ENCODE data around the gene SLC16A5. TPM values are rescaled to one million over a fixed set of nuclear protein-coding genes. Genes with fewer than 3 reads are reported as not detected.
"Not testable (repeated sequence)": the region's sequence is repeated elsewhere in the genome, so short reads cannot be mapped to it uniquely, and the experiment has no call there.

SLC16A5 gene
- total RNA-seq, 1 donor from 2014 or later, result 16.4 TPM

DNA sequence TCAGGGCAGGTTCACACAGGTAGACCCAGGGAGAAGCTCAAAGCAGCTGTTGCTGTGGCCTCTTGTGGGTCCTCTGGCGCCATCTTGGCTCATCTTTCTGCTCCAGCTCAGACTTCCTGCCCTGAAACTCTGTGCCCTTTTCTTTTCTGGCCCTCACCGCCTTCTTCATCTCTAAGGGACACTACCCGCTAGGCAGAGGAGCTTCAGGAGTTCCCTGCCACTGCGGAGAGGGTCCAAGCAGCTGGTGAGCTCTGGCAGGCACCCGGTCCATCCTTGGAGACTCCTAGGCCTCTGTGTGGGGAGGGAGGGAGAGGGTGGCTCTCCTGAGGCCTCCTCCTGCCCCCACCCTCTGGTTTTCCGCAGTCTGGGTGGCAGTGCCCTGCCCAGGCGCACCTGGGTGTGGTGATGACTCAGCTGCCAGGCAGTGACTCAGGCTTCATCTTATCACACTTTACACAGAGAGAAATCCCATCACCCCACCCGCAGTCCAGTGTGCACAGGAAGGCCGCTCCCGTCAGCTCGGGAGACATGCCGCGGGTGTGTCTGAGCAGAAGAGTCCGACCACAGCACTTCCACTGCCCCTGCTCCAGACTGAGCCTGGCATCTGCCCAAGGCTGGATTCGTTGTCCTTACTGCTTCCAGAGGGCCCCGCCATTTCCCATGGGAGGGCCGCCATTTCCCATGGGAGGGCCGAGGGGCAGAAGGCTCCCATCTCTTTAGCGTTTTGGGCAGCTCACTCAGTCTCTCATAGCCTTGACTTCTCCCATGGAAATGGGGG, 36.5 kb downstream of the SLC16A5 start:
- no peak for DNase-seq (ENCODE audit: extremely low spot score, unreplicated experiment)
- H3K4me3 Mint-ChIP-seq, result no peak overlapping the region
- peaks cover 8% of the 10 kb centered on the region for H3K36me3 Mint-ChIP-seq
- H3K4me1 Mint-ChIP-seq (ENCODE audit: unreplicated experiment), result no peaks in the 10 kb centered on the region
- H3K9me3 Mint-ChIP-seq, result no peaks in the 10 kb centered on the region
- peak overlapping the region; percentile 66 for H3K27ac Mint-ChIP-seq
- TF ChIP-seq CTCF (conservative IDR thresholded peaks at IDR 0.05), result no peak
- H3K27me3 Mint-ChIP-seq, result no peaks in the 10 kb centered on the region

GRCh38 chr17:75124819-75125162, 37.0 kb downstream of the SLC16A5 start:
- H3K9me3 Mint-ChIP-seq, result no peaks in the 10 kb centered on the region
- no peak overlapping the region for H3K4me3 Mint-ChIP-seq
- TF ChIP-seq CTCF (conservative IDR thresholded peaks at IDR 0.05), result no peak
- no peaks in the 10 kb centered on the region for H3K4me1 Mint-ChIP-seq (ENCODE audit: unreplicated experiment)
- H3K36me3 Mint-ChIP-seq, result peaks cover 8% of the 10 kb centered on the region
- no peak overlapping the region for H3K27ac Mint-ChIP-seq
- DNase-seq (ENCODE audit: extremely low spot score, unreplicated experiment), result no peak
- no peaks in the 10 kb centered on the region for H3K27me3 Mint-ChIP-seq

- no peak overlapping the region for H3K4me3 Mint-ChIP-seq
- no peak for TF ChIP-seq CTCF (conservative IDR thresholded peaks at IDR 0.05)
- peaks cover 9% of the 10 kb centered on the region for H3K36me3 Mint-ChIP-seq
- H3K4me1 Mint-ChIP-seq (ENCODE audit: unreplicated experiment), result peaks cover 6% of the 10 kb centered on the region
- H3K27me3 Mint-ChIP-seq, result no peaks in the 10 kb centered on the region
- no peaks in the 10 kb centered on the region for H3K9me3 Mint-ChIP-seq
- no peak for DNase-seq (ENCODE audit: extremely low spot score, unreplicated experiment)
- H3K27ac Mint-ChIP-seq, result no peak overlapping the region
These were observed 38.2 kb downstream of the SLC16A5 start for GRCh38 chr17:75125984-75126383.

GRCh38 chr17:75126954-75127353, 39.2 kb downstream of the SLC16A5 start:
- no peak overlapping the region for H3K4me3 Mint-ChIP-seq
- TF ChIP-seq CTCF (conservative IDR thresholded peaks at IDR 0.05), result no peak

DNA sequence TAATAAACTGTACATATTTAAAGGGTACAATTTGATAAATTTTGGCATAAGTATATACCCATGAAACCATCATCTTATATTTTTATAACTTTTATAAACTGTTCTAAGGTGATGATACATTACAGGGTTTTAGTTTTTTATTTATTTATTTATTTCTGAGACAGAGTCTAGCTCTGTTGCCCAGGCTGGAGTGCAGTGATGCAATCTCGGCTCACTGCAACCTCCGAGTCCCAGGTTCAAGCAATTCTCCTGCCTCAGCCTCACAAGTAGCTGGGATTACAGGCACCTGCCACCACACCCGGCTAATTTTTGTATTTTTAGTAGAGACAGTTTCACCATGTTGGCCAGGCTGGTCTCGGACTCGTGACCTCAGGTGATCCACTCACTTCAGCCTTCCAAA, 40.2 kb downstream of the SLC16A5 start:
- not testable (repeated sequence) for H3K4me1 Mint-ChIP-seq (ENCODE audit: unreplicated experiment); DNase-seq (ENCODE audit: extremely low spot score, unreplicated experiment); H3K9me3 Mint-ChIP-seq; H3K36me3 Mint-ChIP-seq; H3K27me3 Mint-ChIP-seq
- H3K4me3 Mint-ChIP-seq, result peak overlapping the region; percentile 56
- H3K27ac Mint-ChIP-seq, result peak overlapping the region; percentile 39

More at GRCh38 chr17:75126954-75127353, 39.2 kb downstream of the SLC16A5 start:
- no peaks in the 10 kb centered on the region for H3K9me3 Mint-ChIP-seq
- peaks cover 6% of the 10 kb centered on the region for H3K4me1 Mint-ChIP-seq (ENCODE audit: unreplicated experiment)
- no peak overlapping the region for H3K27ac Mint-ChIP-seq
- no peaks in the 10 kb centered on the region for H3K27me3 Mint-ChIP-seq
- DNase-seq (ENCODE audit: extremely low spot score, unreplicated experiment), result no peak
- H3K36me3 Mint-ChIP-seq, result peaks cover 5% of the 10 kb centered on the region

GRCh38 chr17:75128694-75129505, 41.1 kb downstream of the SLC16A5 start:
- peaks cover 6% of the 10 kb centered on the region for H3K4me1 Mint-ChIP-seq (ENCODE audit: unreplicated experiment)
- no peak for DNase-seq (ENCODE audit: extremely low spot score, unreplicated experiment)
- no peaks in the 10 kb centered on the region for H3K9me3 Mint-ChIP-seq
- no peaks in the 10 kb centered on the region for H3K27me3 Mint-ChIP-seq
- no peak overlapping the region for H3K27ac Mint-ChIP-seq
- peaks cover 5% of the 10 kb centered on the region for H3K36me3 Mint-ChIP-seq
- H3K4me3 Mint-ChIP-seq, result no peak overlapping the region
- no peak for TF ChIP-seq CTCF (conservative IDR thresholded peaks at IDR 0.05)
